PC-3 (cell line): ENCODE results near the gene CMTM5. TPM values are rescaled to one million over a fixed set of nuclear protein-coding genes. Genes with fewer than 3 reads are reported as not detected.
"Not testable (repeated sequence)": the region's sequence is repeated elsewhere in the genome, so short reads cannot be mapped to it uniquely, and the experiment has no call there.

ENCODE experiments used
- ATAC-seq: fragments of 200-7000 bp; cut with Tn5 transposase; 2 replicates; pipeline ENCODE4 v1.9.1; 2020; ENCODE audit warnings: mild to moderate bottlenecking, moderate library complexity
- BruUV-seq: library from RNA; stranded (reverse); fragments of 400-500 nt; replicated peaks from 2 replicates; lab custom pipeline; 2021; lab: Mats Ljungman, UMichigan
- CTCF ChIA-PET: fragments of 300-600 bp; sonication (Branson Sonifier 250); formaldehyde crosslinking; loops from one replicate; lab custom pipeline; 2022; ENCODE audit warnings: antibody characterized with exemption; lab: Charles Lee
- POLR2A ChIA-PET: fragments of 300-600 bp; sonication (Branson Sonifier 250); formaldehyde crosslinking; loops from one replicate; lab custom pipeline; 2022; ENCODE audit warnings: antibody characterized with exemption; ENCODE audit not compliant: unreplicated experiment; lab: Charles Lee
- DNase-seq: peaks from one replicate; pipeline ENCODE4 v3.0.0-alpha.2; 2015
- H2AFZ ChIP-seq: fragments of 300-600 bp; sonication (generic); 2 replicates; pipeline ENCODE4 v1.6.0; 2016; ENCODE audit warnings: antibody characterized with exemption, low read length
- H3F3A ChIP-seq: fragments of 300-600 bp; sonication (generic); one replicate; pipeline ENCODE4 v1.6.0; 2017; ENCODE audit warnings: antibody characterized with exemption, low read length, control low read depth, mild to moderate bottlenecking; ENCODE audit not compliant: unreplicated experiment
- H3K27ac ChIP-seq: fragments of 300-600 bp; sonication (generic); 2 replicates; pipeline ENCODE4 v1.5.1; 2016; ENCODE audit warnings: mild to moderate bottlenecking, low read length
- H3K27me3 ChIP-seq: fragments of 300-600 bp; sonication (generic); 2 replicates; pipeline ENCODE4 v1.6.1; 2016; ENCODE audit warnings: low read length, mixed read lengths
- H3K36me3 ChIP-seq: fragments of 300-600 bp; sonication (generic); 2 replicates; pipeline ENCODE4 v1.6.1; 2016; ENCODE audit warnings: low read depth, mixed run types, low read length, mixed read lengths
- H3K4me1 ChIP-seq: fragments of 300-600 bp; sonication (generic); 2 replicates; pipeline ENCODE4 v1.5.1; 2016; ENCODE audit warnings: low read length; ENCODE audit not compliant: insufficient read depth
- H3K4me2 ChIP-seq: fragments of 300-600 bp; sonication (generic); 2 replicates; pipeline ENCODE4 v1.6.0; 2016; ENCODE audit warnings: low read length
- H3K4me3 ChIP-seq: fragments of 300-600 bp; sonication (generic); 2 replicates; pipeline ENCODE4 v1.5.1; 2016; ENCODE audit warnings: mild to moderate bottlenecking, low read length, mixed read lengths
- H3K79me2 ChIP-seq: fragments of 300-600 bp; sonication (generic); 2 replicates; pipeline ENCODE4 v1.6.1; 2017; ENCODE audit warnings: low read length, mixed read lengths
- H3K9ac ChIP-seq: fragments of 300-600 bp; sonication (generic); 2 replicates; pipeline ENCODE4 v1.6.0; 2016; ENCODE audit warnings: mild to moderate bottlenecking, low read length
- H3K9me2 ChIP-seq: fragments of 300-600 bp; sonication (generic); replicated peaks from 2 replicates; pipeline ENCODE4 v1.6.1; 2016; ENCODE audit warnings: mixed run types, low read length, mixed read lengths
- H3K9me3 ChIP-seq: fragments of 300-600 bp; sonication (generic); 2 replicates; pipeline ENCODE4 v1.6.1; 2016; ENCODE audit warnings: low read length, mixed read lengths
- H4K20me1 ChIP-seq: fragments of 300-600 bp; sonication (generic); 2 replicates; pipeline ENCODE4 v1.6.1; 2016; ENCODE audit warnings: low read length, mixed read lengths
- EZH2 ChIP-seq: fragments of 300-600 bp; sonication (generic); IDR thresholded peaks from one replicate; pipeline ENCODE4 v1.6.1; 2017; ENCODE audit warnings: antibody characterized with exemption, mild to moderate bottlenecking, low read length; ENCODE audit not compliant: unreplicated experiment
- EZH2phosphoT487 ChIP-seq: fragments of 300-600 bp; sonication (generic); IDR thresholded peaks from 2 replicates; pipeline ENCODE4 v1.6.1; 2018; ENCODE audit warnings: mild to moderate bottlenecking, antibody characterized with exemption, low read length, borderline replicate concordance
- intact Hi-C: fragments of 100-400 bp; cut with micrococcal nuclease; formaldehyde crosslinking; loops from 2 replicates; pipeline ENCODE4 v1.9.0; 2023
- total RNA-seq: library from RNA; depleted of rRNA; stranded (reverse); fragments of >200 nt; gene quantifications from 2 replicates; pipeline ENCODE4 v1.2.3, GENCODE V29; 2014
- TF ChIP-seq, protein P1 (sequence below): fragments of 300-600 bp; sonication (generic); conservative IDR thresholded peaks from 2 replicates; pipeline ENCODE4 v1.5.1; 2017; ENCODE audit warnings: antibody characterized with exemption, low read depth, mild to moderate bottlenecking, low read length

Gene CMTM5
- total RNA-seq, 1 experiment from 2014 or later, result not detected

DNA sequence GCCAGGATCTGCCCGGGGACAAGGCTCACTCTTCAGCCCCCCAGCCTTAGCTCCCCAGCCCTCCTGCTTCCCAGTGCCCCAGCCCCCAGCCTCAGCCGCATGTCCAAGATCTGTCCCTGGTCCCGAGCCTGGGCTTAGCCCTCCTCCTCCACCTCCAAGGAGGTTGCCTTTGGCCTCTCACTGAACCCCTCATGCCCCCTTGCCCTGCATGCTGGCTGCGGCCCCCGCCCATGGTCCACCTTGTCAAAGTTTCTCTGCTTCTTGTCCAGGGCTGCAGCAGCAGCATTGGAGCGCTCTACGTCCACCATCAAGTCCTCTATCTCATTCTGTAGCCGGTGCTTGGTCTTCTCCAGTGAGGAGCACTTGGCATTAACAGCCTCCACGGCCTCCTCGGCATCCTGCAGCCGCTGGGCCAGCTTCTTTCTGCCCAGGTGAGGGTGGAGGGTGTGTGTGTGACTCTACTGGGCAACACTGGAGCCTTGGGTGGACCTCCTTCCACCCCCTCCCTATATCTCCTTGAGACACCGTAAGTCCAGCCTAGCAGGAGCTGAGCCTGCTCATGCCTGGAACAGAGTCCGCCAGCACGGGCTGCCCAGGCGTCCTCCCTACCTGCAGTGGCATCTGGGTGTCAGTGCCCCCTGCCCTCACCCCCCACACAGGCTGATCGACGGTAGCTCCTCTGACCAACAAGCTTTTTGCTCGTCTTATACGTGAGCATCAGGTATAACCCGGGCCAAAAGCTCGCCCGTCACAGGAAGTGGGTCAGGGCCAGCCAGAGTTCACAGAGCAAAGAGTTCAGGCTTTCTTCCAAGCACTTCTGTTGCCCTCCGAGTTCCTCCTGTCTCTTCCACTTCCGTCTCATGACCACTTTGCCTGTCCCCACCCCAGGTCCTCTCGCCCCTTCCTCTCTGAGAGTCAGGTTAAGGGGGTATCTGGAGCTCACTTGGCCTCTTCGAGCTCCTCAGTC is 11.4 kb downstream of the CMTM5 start:
- POLR2A ChIA-PET, result no interaction called here
- H3K9me2 ChIP-seq, result no peaks in the 10 kb centered on the region
- no peaks in the 10 kb centered on the region for H3K4me1 ChIP-seq
- H3K9ac ChIP-seq, result no peak overlapping the region
- CTCF ChIA-PET, result no interaction called here
- ATAC-seq, result no peak
- no peaks in the 10 kb centered on the region for H3K79me2 ChIP-seq
- no peak overlapping the region for H3K4me3 ChIP-seq
- no peaks in the 10 kb centered on the region for H4K20me1 ChIP-seq
- no peaks in the 10 kb centered on the region for H3K9me3 ChIP-seq
- no peak overlapping the region for H2AFZ ChIP-seq
- no TSS peak for BruUV-seq
- no peak overlapping the region for H3K4me2 ChIP-seq
- no peak for DNase-seq
- H3K27me3 ChIP-seq, result peaks cover 71% of the 10 kb centered on the region
- H3K36me3 ChIP-seq, result no peaks in the 10 kb centered on the region
- no peak overlapping the region for H3K27ac ChIP-seq
- intact Hi-C loops, result no loop called here
- H3F3A ChIP-seq, result no peaks in the 10 kb centered on the region
- TF ChIP-seq, protein P1, sequence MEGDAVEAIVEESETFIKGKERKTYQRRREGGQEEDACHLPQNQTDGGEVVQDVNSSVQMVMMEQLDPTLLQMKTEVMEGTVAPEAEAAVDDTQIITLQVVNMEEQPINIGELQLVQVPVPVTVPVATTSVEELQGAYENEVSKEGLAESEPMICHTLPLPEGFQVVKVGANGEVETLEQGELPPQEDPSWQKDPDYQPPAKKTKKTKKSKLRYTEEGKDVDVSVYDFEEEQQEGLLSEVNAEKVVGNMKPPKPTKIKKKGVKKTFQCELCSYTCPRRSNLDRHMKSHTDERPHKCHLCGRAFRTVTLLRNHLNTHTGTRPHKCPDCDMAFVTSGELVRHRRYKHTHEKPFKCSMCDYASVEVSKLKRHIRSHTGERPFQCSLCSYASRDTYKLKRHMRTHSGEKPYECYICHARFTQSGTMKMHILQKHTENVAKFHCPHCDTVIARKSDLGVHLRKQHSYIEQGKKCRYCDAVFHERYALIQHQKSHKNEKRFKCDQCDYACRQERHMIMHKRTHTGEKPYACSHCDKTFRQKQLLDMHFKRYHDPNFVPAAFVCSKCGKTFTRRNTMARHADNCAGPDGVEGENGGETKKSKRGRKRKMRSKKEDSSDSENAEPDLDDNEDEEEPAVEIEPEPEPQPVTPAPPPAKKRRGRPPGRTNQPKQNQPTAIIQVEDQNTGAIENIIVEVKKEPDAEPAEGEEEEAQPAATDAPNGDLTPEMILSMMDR, result no peak
- TF ChIP-seq EZH2phosphoT487 (no peak), EZH2 (no peak)

DNA sequence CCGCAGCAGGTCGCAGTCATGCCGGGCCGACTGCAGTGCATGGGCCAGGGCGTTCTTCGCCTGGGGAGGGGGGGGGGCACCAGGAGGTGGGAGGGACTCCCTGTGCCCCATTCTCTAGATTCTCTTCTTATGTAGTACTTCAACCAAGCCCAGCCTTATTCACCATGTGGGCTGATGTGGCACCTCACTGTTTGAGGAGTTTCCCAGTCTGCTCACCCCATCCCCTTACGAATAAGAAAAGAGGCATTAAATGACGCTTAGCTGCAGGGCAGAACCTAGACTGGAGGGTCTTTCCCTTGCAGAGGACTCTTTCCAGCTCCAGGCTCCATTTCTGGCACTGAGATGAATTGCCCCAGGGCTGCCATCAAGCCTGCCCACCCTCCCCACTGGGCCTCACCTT is 12.2 kb downstream of the CMTM5 start:
- Histone ChIP-seq H2AFZ (no peak overlapping the region), H3K9me2 (no peaks in the 10 kb centered on the region), H3K27me3 (peaks cover 73% of the 10 kb centered on the region), H3K9me3 (no peaks in the 10 kb centered on the region), H3F3A (no peaks in the 10 kb centered on the region), H3K4me3 (no peak overlapping the region), H3K4me2 (no peak overlapping the region), H3K36me3 (no peaks in the 10 kb centered on the region), H3K79me2 (no peaks in the 10 kb centered on the region), H3K9ac (no peak overlapping the region), H3K27ac (no peak overlapping the region), H4K20me1 (no peaks in the 10 kb centered on the region), H3K4me1 (no peaks in the 10 kb centered on the region)
- no peak for TF ChIP-seq EZH2phosphoT487
- no peak for TF ChIP-seq EZH2
- TF ChIP-seq, protein P1, result no peak
- ChIA-PET CTCF (no interaction called here), POLR2A (no interaction called here)
- intact Hi-C loops, result no loop called here
- DNase-seq (no peak), ATAC-seq (no peak)
- BruUV-seq, result no TSS peak

DNA sequence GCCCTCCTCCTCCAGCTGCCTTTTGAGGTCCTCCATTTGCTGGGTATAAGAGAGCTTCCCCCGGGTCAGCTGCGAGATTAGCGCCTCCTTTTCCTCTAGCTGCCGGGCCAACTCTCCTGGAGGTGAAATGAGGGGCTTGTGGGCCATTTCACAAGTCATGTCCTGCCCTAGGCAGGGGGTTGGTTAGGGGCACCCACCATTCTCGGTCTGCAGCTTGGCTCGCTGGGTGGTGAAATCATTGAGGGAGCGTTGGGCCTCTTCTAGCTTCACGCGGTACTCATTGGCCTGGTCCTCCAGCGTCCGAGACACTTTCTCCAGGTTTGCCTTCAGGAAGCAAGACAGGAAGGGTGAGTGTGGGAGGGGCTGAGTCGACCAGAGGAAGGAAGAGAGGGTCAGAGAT is 12.6 kb downstream of the CMTM5 start:
- TF ChIP-seq EZH2, result no peak
- TF ChIP-seq, protein P1, result no peak
- no peak for TF ChIP-seq EZH2phosphoT487
- intact Hi-C loops, result no loop called here
- POLR2A ChIA-PET, result no interaction called here
- no peaks in the 10 kb centered on the region for H3K4me1 ChIP-seq
- no peaks in the 10 kb centered on the region for H3K79me2 ChIP-seq
- H2AFZ ChIP-seq, result no peak overlapping the region
- no peak overlapping the region for H3K27ac ChIP-seq
- H3K9me2 ChIP-seq, result no peaks in the 10 kb centered on the region
- peaks cover 72% of the 10 kb centered on the region for H3K27me3 ChIP-seq
- H3K4me2 ChIP-seq, result no peak overlapping the region
- H3K4me3 ChIP-seq, result no peak overlapping the region
- ATAC-seq (no peak), DNase-seq (no peak)
- BruUV-seq, result no TSS peak
- H4K20me1 ChIP-seq, result no peaks in the 10 kb centered on the region
- no peaks in the 10 kb centered on the region for H3K36me3 ChIP-seq
- H3F3A ChIP-seq, result no peaks in the 10 kb centered on the region
- H3K9ac ChIP-seq, result no peak overlapping the region
- CTCF ChIA-PET, result no interaction called here
- H3K9me3 ChIP-seq, result no peaks in the 10 kb centered on the region

DNA sequence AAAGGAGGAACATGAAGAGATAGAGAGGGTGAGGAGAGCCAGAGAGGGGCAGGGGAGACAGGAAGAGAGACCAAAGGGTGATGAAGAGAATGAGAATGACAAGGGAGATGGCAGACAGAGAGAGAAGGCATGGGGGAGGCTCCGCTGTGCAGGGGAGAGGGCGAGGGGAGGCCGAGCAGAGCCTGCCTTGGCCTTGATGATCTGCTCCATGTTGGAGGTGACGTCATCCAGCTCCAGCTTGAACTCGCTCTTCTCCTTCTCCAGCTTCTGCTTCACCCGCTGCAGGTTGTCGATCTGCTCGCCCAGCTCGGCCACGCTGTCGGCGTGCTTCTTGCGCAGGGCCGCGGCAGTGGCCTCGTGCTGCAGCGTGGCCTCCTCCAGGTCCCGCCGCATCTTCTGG is 13.0 kb downstream of the CMTM5 start:
- H3K4me3 ChIP-seq, intact Hi-C loops, CTCF ChIA-PET, H3K9ac ChIP-seq, POLR2A ChIA-PET, H3K9me3 ChIP-seq, ATAC-seq, DNase-seq, H3K36me3 ChIP-seq, H2AFZ ChIP-seq, H3K79me2 ChIP-seq, H3K4me2 ChIP-seq, H3K4me1 ChIP-seq, H4K20me1 ChIP-seq, H3K9me2 ChIP-seq, BruUV-seq, H3K27ac ChIP-seq, H3F3A ChIP-seq: not testable (repeated sequence)
- peaks cover 70% of the 10 kb centered on the region for H3K27me3 ChIP-seq
